ENCODE measurements around the gene C4orf50. TPM values are rescaled to one million over a fixed set of nuclear protein-coding genes. Genes with fewer than 3 reads are reported as not detected.
A peak's percentile ranks its signal among the peaks of the same experiment; 100 is the strongest.

C4orf50 gene
- total RNA-seq: under 1 TPM; 0.03 TPM
- long read RNA-seq: 0 reads

GRCh38 chr4:6018331-6018730 is at the start of gene C4orf50:
Gene C4orf50 (minus strand): TSS chr4:6018431.
- intact Hi-C loops (cut with DNase I): no loop called here
- DNase-seq: no peak
- no peak for ATAC-seq

GRCh38 chr4:6065934-6066590 is 47.8 kb upstream of the C4orf50 start:
- intact Hi-C loops (cut with DNase I): no loop called here
- DNase-seq (no peak), ATAC-seq (no peak)

GRCh38 chr4:6065166-6065565 is 46.9 kb upstream of the C4orf50 start:
- intact Hi-C loops (cut with DNase I): no loop called here
- ATAC-seq (no peak), DNase-seq (no peak)

DNA sequence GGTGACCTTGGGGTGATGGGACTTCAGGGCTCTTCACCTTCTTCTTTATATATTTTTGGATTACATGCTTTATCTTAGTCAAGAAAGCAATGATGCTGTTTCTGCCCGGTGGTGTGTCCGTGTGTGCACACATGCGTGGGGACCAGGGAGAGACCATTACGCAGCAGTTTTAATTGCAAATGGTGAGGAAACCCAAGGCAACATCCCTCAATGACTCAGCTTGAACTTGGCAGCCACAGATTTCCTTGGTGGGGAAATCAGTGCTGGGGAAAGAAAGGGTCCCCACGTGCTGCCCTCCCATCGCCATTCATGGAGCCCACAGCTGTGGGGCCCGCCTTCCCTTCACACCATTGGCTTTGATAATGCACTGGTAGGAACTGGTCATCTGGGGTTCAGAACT is 46.2 kb upstream of the C4orf50 start:
- intact Hi-C loops (cut with DNase I): no loop called here
- no peak for DNase-seq
- no peak for ATAC-seq

- intact Hi-C loops (cut with DNase I): no loop called here
- DNase-seq (no peak), ATAC-seq (no peak)
Measured at GRCh38 chr4:6063684-6064083, 45.5 kb upstream of the C4orf50 start.

- DNase-seq (no peak), ATAC-seq (no peak)
- intact Hi-C loops (cut with DNase I): no loop called here
Measured at GRCh38 chr4:6062133-6062532, 43.9 kb upstream of the C4orf50 start.

- intact Hi-C loops (cut with DNase I): no loop called here
- ATAC-seq (no peak), DNase-seq (no peak)
Measured at GRCh38 chr4:6059375-6059805, 41.2 kb upstream of the C4orf50 start.

DNA sequence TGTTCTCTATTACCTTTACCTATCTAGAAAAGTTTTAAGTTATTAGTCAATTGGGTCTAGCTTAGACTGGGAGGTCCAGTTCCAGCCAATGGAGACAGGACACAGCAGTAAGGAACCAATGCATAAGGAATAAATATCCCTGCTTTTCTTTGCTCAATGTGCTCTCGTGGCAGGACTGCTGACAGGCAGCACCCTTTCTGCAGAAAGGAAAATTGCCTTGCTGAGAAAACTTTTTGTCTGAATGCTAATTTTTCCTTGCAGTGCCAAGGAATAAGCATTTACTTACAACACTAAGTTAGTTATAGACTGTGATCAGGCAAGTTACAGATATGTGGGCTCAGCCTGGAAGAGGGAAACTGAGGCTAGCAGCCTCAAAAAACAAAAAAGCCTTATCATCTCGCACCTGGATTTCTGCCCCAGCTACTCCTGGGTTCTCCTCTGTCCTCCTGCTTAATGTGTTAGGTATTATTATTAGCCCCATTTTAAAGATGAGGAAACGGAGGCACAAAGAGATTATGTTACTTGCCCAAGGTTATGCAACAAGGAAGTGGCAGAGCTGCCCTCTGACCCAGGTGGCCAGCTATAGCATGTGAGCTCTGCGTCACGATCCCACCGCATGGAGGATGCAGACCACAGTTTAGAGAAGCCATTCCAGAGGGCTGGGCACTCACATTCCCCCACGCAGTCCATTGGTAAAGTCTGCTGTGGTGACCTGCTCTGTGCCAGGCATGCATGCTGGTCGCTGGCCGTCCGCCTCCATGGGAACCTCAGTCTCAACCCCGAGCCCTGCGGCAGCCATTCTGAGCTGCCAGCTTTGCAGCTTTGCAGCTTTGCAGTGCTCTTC is 40.5 kb upstream of the C4orf50 start:
- intact Hi-C loops (cut with DNase I): no loop called here
- DNase-seq (no peak), ATAC-seq (no peak)

DNA sequence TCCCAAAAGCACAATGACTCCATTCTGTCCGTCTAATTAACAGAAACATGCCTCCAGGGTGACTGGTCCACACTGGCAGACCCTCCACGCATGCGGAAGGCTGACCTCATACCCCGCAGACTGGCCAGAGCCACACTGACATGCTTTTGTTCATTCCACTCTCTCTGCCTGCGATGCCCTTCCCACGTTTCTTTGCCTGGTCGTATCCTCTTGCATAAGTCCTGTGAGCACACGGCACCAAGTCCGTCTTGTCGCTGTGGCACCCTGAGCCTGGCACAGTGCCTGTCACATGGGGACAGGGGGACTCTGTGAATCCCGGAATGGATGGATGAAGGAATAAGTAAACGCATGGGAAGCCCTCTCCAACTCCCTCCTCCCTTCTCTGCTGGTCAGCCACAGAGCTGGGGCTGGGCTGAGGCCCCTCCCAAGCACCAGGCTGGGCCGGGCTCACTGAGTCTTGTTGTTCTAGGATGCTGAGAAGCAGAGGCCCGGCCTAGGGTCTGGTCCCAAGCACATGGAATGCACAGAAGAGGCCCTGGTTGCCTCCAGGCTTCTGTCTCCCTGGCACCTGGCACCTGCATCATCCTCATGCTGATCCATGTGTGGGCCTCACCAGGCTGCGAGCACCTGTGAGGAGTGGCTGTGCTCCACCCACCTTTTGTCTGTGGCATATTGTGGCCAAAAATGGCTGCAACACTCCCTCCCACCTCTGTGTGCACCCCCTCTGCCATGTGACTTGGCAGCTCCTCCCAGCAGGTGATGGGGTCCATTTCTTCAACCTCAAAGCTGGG is 38.9 kb upstream of the C4orf50 start:
- ATAC-seq (peak in 1 of 2 donors; percentile 43), DNase-seq (no peak)
- intact Hi-C loops (cut with DNase I): no loop called here

DNA sequence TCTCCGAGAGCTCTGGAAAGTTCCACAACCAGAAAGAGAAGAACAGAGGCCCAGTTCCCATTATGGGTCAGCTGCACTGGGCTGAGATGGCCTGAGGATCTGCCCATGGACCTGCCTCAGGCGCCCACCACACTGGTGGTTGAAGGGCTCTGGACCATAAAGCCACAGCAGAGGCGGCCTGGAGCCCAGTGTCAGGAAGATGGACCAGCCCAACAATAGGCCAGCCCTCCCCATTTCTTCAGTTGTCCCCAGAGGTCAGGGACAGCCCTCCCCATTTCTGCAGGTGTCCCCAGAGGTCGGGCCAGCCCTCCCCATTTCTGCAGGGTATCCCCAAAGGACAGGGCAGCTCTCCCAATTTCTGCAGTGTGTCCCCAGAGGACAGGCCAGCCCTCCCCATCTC is 37.2 kb upstream of the C4orf50 start:
- no peak for ATAC-seq
- intact Hi-C loops (cut with DNase I): no loop called here
- DNase-seq: no peak

DNA sequence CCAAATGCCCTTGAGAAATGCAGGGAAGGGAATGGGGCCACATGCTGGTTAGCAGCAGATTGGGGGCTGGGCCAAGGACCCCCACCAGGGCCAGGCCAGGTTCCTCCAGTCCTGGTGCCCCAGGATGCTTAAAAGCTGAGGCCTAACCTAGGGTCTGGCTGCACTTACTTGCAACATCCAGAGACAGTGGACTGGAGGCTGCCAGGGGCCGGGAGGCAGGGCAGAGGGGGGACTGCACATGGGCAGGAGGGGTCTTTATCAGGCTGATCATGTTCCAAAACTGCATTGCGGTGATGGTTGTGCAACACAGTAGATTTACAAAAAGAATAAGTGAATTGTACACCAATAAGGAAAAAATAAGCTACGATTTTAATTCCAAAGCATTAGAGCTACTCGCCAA is 36.8 kb upstream of the C4orf50 start:
- intact Hi-C loops (cut with DNase I): no loop called here
- DNase-seq (no peak), ATAC-seq (no peak)

- no peak for ATAC-seq
- intact Hi-C loops (cut with DNase I): no loop called here
- DNase-seq: no peak
Measured at GRCh38 chr4:6054162-6054922, 36.1 kb upstream of the C4orf50 start.

GRCh38 chr4:6052679-6053078 is 34.4 kb upstream of the C4orf50 start:
- DNase-seq (no peak), ATAC-seq (no peak)
- intact Hi-C loops (cut with DNase I): no loop called here

- ATAC-seq (no peak), DNase-seq (no peak)
- intact Hi-C loops (cut with DNase I): no loop called here
Measured at GRCh38 chr4:6050551-6050950, 32.3 kb upstream of the C4orf50 start.

DNA sequence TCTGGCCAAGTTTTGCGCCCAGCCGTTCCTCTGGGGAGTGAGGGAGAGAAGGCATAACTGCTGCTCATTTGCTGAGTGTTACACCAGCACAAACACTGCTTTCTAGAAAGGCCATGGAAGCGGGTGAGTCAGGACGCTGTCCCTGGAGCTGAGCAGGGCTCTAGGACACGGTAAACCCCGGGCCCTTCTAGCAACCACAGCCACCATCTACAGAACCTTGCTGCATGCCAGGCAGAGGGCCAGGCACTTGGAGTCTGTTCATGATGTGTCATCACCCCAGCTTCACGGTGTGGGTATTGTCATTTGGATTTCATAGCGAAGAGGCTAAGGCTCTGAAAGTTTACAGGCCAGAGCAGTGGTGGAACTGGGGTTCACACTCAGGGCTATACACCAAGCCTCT is 31.8 kb upstream of the C4orf50 start:
- ATAC-seq: peak; percentile 37 to 73
- intact Hi-C loops (cut with DNase I): no loop called here

GRCh38 chr4:6049278-6049677 is 31.0 kb upstream of the C4orf50 start:
- no peak for ATAC-seq
- DNase-seq: no peak
- intact Hi-C loops (cut with DNase I): no loop called here

More for the DNA sequence above, 31.8 kb upstream of the C4orf50 start:
- DNase-seq: no peak

GRCh38 chr4:6048537-6048936 is 30.3 kb upstream of the C4orf50 start:
- ATAC-seq: no peak
- DNase-seq: no peak
- intact Hi-C loops (cut with DNase I): no loop called here

DNA sequence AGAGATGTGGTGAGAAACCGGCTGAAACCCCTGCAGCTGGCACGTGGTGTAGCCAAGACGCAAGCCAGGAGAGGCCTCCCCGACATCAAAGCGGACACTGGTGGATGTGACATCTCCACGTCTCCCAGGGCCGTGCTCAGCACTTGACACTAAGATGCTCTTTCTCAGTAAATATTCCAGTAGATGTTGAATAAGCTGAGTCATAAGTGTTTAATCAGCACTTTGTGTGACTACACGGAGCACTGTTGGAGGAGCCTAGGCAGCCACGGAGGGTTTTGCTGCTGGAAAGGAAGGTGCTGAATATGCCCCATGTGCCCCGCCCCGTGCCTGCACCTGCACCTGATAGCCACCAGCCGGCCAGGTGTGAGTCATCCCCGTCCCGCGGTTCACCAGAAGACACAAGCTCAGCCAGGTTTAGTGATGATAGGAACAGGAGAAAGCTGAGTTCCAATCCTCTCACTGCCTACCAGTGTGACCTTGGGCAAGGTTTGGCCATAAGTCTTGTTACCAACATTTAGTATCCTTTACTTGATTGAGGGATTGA is 29.0 kb upstream of the C4orf50 start:
- no peak for DNase-seq
- intact Hi-C loops (cut with DNase I): no loop called here
- ATAC-seq: no peak

- DNase-seq: no peak
- ATAC-seq: no peak
- intact Hi-C loops (cut with DNase I): no loop called here
Measured at GRCh38 chr4:6046526-6047129, 28.4 kb upstream of the C4orf50 start.
